ENCODE measurements around the gene CSNK1A1.

The CSNK1A1 gene

GRCh38 chr5:149546974-149547373 lies 4.3 kb downstream of the CSNK1A1 start:
- H3K9me2 ChIP-seq (replicated peaks; ENCODE audit: low read depth, low read length) = no peaks in the 10 kb centered on the region
- H3K79me2 ChIP-seq (ENCODE audit: insufficient read depth, low read length) = peaks cover 90% of the 10 kb centered on the region
- H3K27me3 ChIP-seq (ENCODE audit: insufficient read depth, low read length, poor library complexity, severe bottlenecking) = peaks cover 16% of the 10 kb centered on the region
- no peaks in the 10 kb centered on the region for H3F3A ChIP-seq (ENCODE audit: low read depth)
- H3K4me1 ChIP-seq (ENCODE audit: insufficient read depth, low read length, poor library complexity, severe bottlenecking) = peaks cover 34% of the 10 kb centered on the region
- no peak overlapping the region for H2AFZ ChIP-seq (ENCODE audit: low read length)
- peaks cover 76% of the 10 kb centered on the region for H4K20me1 ChIP-seq (ENCODE audit: insufficient read depth, low read length, poor library complexity, severe bottlenecking)
- H3K9ac ChIP-seq (ENCODE audit: low read depth, low read length, poor library complexity, severe bottlenecking) = peak overlapping the region; percentile 16
- no peak for TF ChIP-seq EZH2phosphoT487 (IDR thresholded peaks at IDR 0.05; ENCODE audit: borderline replicate concordance)
- TF ChIP-seq, protein P1, sequence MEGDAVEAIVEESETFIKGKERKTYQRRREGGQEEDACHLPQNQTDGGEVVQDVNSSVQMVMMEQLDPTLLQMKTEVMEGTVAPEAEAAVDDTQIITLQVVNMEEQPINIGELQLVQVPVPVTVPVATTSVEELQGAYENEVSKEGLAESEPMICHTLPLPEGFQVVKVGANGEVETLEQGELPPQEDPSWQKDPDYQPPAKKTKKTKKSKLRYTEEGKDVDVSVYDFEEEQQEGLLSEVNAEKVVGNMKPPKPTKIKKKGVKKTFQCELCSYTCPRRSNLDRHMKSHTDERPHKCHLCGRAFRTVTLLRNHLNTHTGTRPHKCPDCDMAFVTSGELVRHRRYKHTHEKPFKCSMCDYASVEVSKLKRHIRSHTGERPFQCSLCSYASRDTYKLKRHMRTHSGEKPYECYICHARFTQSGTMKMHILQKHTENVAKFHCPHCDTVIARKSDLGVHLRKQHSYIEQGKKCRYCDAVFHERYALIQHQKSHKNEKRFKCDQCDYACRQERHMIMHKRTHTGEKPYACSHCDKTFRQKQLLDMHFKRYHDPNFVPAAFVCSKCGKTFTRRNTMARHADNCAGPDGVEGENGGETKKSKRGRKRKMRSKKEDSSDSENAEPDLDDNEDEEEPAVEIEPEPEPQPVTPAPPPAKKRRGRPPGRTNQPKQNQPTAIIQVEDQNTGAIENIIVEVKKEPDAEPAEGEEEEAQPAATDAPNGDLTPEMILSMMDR (conservative IDR thresholded peaks at IDR 0.05; ENCODE audit: low read length) = no peak
- H3K36me3 ChIP-seq (ENCODE audit: insufficient read depth, low read length) = peaks cover 57% of the 10 kb centered on the region
- peak overlapping the region; percentile 91 for H3K4me3 ChIP-seq (ENCODE audit: low read length, poor library complexity, severe bottlenecking)
- H3K9me3 ChIP-seq (ENCODE audit: insufficient read depth, low read depth, low read length) = no peaks in the 10 kb centered on the region
- peak overlapping the region; percentile 92 for H3K4me2 ChIP-seq (ENCODE audit: low read depth, low read length, poor library complexity, severe bottlenecking)

GRCh38 chr5:149545327-149545726 lies 5.9 kb downstream of the CSNK1A1 start:
- Histone ChIP-seq H4K20me1 (ENCODE audit: insufficient read depth, low read length, poor library complexity, severe bottlenecking) (peaks cover 88% of the 10 kb centered on the region), H3K27me3 (ENCODE audit: insufficient read depth, low read length, poor library complexity, severe bottlenecking) (peaks cover 8% of the 10 kb centered on the region), H2AFZ (ENCODE audit: low read length) (no peak overlapping the region), H3K4me3 (ENCODE audit: low read length, poor library complexity, severe bottlenecking) (no peak overlapping the region), H3K79me2 (ENCODE audit: insufficient read depth, low read length) (peaks cover 97% of the 10 kb centered on the region), H3K4me1 (ENCODE audit: insufficient read depth, low read length, poor library complexity, severe bottlenecking) (peaks cover 36% of the 10 kb centered on the region), H3K9ac (ENCODE audit: low read depth, low read length, poor library complexity, severe bottlenecking) (no peak overlapping the region), H3K9me2 (replicated peaks; ENCODE audit: low read depth, low read length) (no peaks in the 10 kb centered on the region), H3K4me2 (ENCODE audit: low read depth, low read length, poor library complexity, severe bottlenecking) (peak overlapping the region; percentile 92), H3K36me3 (ENCODE audit: insufficient read depth, low read length) (peaks cover 56% of the 10 kb centered on the region), H3F3A (ENCODE audit: low read depth) (no peaks in the 10 kb centered on the region), H3K9me3 (ENCODE audit: insufficient read depth, low read depth, low read length) (no peaks in the 10 kb centered on the region)
- TF ChIP-seq EZH2phosphoT487 (IDR thresholded peaks at IDR 0.05; ENCODE audit: borderline replicate concordance) = no peak
- TF ChIP-seq, protein P1 (conservative IDR thresholded peaks at IDR 0.05; ENCODE audit: low read length) = no peak

- Histone ChIP-seq H4K20me1 (ENCODE audit: insufficient read depth, low read length, poor library complexity, severe bottlenecking) (peaks cover 93% of the 10 kb centered on the region), H3K27me3 (ENCODE audit: insufficient read depth, low read length, poor library complexity, severe bottlenecking) (no peaks in the 10 kb centered on the region), H3K4me3 (ENCODE audit: low read length, poor library complexity, severe bottlenecking) (no peak overlapping the region), H3K9ac (ENCODE audit: low read depth, low read length, poor library complexity, severe bottlenecking) (peak overlapping the region; percentile 22), H3K9me2 (replicated peaks; ENCODE audit: low read depth, low read length) (no peaks in the 10 kb centered on the region), H3F3A (ENCODE audit: low read depth) (no peaks in the 10 kb centered on the region), H3K4me2 (ENCODE audit: low read depth, low read length, poor library complexity, severe bottlenecking) (peak overlapping the region; percentile 50), H3K9me3 (ENCODE audit: insufficient read depth, low read depth, low read length) (no peaks in the 10 kb centered on the region), H3K36me3 (ENCODE audit: insufficient read depth, low read length) (peaks cover 56% of the 10 kb centered on the region), H3K79me2 (ENCODE audit: insufficient read depth, low read length) (peaks cover 97% of the 10 kb centered on the region), H2AFZ (ENCODE audit: low read length) (no peak overlapping the region), H3K4me1 (ENCODE audit: insufficient read depth, low read length, poor library complexity, severe bottlenecking) (peaks cover 43% of the 10 kb centered on the region)
- TF ChIP-seq, protein P1 (conservative IDR thresholded peaks at IDR 0.05; ENCODE audit: low read length) = no peak
- TF ChIP-seq EZH2phosphoT487 (IDR thresholded peaks at IDR 0.05; ENCODE audit: borderline replicate concordance) = no peak
These were observed 7.2 kb downstream of the CSNK1A1 start for GRCh38 chr5:149544028-149544420.

Measured in Loucy (cell line).